T-helper 1 cell treated with Interleukin-12 subunit alpha and Interleukin-12 subunit beta and Interleukin-4 antibody, amounts not matched to agents 30 ng/mL and 1 ng/mL, for 36 hours (primary cell): ENCODE data around the gene ACSL5. TPM values are rescaled to one million over a fixed set of nuclear protein-coding genes. Genes with fewer than 3 reads are reported as not detected.
"Not testable (repeated sequence)": the region's sequence is repeated elsewhere in the genome, so short reads cannot be mapped to it uniquely, and the experiment has no call there.

Source experiments
- intact Hi-C: fragments of 100-400 bp; cut with micrococcal nuclease; formaldehyde crosslinking; loops from one replicate; pipeline ENCODE4 v1.15.1; 2024
- total RNA-seq: library from RNA; stranded (reverse); gene quantifications from 2 replicates; pipeline ENCODE4 v1.2.3, GENCODE V29; 2022

ACSL5 gene
- total RNA-seq, 1 donor from 2014 or later: 70.9 TPM

DNA sequence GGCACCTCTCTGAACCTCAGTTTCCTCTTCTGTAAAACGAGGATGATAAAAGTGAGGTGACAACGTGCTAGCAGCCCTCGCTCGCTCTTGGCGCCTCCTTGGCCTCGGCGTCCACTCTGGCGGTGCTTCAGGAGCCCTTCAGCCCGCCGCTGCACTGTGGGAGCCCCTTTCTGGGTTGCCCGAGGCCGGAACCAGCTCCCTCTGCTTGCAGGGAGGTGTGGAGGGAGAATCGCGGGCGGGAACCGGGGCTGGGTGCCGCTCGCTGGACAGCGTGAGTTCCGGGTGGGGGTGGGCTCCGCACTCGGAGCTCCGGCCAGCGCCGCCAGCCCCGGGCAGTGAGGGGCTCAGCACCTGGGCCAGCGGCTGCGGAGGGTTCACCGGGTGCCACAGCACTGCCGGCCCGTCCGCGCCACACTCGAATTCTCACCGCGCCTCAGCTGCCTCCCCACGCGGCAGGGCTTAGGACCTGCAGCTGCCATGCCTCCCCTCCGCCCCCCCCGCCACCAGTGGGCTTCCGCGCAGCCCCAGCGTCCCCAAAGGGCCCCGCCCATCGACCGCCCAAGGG is 24.3 kb upstream of the ACSL5 start:
- intact Hi-C loops: no loop called here

DNA sequence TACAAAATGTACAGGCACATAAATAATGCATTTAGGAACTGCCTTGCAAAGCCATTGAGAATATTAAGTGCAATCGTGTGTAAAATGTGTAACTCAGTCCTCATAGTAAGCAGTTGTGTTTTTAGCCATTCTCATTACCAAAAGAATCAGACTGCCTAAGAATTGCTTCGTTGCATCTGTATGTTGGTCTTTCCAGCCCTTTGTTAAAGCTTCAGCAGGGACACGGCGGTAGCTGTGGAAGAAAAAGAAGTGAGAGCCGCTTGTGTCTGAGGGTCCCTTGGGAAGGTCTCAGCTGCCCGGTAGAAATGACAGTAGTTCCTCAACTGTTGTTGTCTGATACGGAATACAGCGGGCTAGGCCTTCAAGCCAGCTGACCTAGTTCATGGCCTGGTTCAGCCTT is 22.8 kb upstream of the ACSL5 start:
- intact Hi-C loops: no loop called here

DNA sequence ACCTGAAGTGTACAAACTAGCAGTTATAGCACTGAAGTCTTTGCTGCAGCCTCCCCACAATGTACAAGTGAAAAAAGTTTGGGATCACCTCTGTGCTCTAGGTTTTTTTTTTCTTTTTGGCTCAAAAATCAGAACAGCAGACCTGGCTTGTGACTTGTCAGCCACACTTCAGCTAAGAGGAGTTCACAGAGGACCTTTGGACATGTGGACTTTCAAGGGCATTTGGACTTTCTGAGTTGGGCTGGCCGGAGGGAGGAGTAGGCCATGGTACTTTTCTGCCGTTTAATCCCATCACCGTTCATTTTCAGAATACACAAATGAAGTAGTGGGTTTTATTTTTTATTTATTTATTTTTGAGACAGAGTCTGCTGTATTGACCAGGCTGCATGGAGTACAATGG is 21.9 kb upstream of the ACSL5 start:
- intact Hi-C loops: no loop called here

DNA sequence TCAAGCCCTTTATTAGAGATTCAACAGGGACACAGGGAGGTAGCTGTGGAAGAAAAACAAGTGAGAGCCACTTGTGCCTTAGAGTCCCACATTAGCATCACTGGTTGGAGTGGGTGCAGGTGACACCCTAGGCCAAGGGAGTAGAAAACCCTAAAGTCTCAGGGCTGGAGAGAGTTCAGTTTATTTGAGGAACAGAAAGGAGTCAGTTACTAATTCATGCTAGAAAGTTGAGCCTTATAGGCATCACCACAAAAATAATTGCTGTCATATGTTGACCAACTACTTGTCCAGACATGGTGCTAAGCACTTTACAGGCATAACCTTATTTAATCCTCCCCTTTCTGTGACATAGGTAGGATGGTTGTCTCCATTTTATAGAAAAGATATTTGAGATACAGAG is 20.9 kb upstream of the ACSL5 start:
- intact Hi-C loops: no loop called here

DNA sequence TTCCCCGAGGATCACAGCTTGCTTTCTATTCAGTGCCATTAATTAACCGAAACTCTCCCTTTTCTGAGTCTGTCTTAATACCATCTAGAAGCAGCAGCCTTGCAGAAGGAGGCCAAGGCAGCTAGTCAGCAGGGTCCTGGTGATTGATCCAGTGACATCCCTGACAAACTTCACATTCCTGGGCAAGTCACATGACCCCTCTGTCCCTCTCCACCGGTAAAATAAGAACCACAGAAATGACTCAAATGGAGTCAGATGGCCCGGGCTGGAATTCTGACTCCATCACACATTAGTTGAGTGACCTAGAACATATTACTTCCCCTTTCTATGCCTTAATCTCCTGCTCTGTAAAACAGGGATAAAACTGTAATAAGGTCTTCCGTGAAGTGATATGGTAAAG is 17.2 kb upstream of the ACSL5 start:
- intact Hi-C loops: no loop called here

DNA sequence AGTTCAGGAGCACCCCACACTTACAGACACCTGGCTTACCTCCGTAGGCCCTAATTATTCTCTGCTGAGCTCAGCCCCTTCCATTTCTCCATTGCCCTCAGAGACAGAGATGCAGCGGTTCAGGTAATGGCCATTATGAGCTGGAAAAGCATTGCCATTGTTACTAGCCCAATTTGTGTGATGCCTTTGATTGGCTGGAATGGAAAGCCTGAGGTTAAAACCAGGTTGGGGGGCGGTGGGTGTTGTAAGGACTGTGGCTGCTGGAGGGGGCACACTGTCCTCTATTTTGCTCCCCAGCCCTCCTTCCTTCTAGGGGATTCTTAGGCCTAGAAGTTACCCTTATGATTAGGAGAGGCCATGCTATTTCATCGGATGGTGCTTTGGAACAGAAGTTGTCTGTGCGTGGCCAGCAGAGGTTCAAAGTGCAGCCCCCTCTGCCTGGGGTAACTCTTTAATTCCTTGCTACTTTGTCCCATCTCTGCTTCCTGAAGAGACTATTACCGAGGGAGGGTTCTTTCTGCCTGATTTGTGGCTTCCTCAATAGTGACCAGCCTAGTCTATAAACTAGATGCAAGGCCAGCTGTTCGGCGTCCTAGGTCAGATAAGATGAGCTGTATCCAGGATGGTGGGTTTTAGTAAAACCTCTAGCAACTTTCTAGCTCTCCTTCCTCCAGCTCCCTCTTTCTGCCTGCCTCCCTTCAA is 14.2 kb upstream of the ACSL5 start:
- intact Hi-C loops: no loop called here

DNA sequence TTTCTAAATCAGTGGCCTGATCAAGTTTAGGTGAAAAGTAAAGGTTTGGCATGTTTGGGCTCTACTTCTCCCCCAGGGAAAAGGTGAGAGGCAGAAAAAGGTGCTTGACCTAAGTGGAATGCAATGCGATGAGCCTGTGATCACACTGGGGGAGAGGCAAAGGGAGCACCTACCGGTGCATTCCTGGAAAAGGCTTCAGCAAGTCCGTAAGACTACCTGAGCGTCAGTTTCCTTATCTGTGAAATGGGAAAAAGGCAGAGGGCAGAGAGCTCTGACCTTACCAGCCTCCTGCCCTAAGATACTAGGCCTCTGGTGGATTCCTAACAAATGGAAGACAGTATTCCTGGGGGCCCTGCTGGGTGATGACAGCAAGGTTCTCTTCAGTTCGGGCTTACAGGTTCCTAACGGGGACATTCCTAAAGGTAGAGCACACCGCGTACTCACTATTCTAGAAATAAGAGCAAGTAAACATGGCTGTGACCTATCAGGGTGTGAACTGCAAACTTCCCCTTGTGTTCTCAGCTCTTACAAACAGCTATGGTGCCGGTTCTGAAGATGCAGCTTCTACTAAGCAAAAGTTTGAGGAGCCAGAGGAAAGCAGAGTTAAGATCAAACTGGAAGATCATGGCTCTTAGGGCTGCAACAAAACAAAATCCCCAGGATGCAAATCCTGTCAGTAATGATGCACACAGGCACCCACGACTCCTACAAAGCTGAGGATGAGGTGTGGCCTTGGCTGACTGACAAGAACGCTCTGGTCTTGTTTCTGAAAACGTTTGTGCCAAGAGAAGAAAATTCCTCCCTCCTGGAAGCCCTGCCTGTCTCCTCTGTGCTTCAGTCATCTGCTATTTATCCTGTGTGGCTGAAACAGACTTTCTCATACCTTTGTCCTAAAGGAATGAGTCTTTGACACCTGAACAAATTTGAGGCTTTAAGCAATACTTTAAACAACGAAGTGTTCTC is 13.3 kb upstream of the ACSL5 start:
- intact Hi-C loops: no loop called here

DNA sequence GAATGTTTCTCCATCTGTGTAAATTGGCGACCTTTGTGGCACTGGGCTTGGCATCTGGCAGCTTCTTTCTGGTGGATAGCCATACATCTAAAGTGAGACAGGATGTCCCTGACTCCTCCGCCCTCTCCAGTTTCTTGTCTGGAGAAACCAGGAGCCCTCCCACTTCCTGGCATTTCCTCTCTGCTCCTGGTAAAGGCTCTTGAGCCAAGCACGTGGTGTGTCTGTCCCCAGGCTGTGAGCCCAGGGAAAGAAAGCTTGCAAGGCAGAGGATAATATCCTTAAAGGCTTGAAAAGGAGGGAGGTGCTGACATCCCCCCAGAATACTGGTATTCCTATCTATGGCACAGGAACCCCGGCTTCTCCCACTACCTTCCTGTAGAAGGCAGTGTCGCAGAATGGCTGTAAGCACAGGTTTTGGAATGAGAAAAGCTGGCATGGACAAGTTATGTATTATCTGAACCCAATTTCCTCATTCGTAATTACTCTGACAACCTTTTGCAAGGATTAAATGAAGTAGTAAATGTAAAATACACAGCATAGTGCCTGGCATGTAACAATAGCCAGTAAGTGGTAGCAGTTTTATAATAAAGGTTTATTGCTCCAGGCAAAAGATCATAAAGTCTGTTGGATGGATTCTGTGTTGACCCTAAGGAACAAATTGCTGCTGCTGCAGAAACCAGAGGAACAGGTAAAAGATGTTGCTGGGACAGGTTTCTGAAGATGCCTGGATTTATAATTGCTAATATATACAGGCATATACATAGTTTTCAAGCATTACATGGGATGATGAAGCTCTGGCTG is 11.8 kb upstream of the ACSL5 start:
- intact Hi-C loops: no loop called here

DNA sequence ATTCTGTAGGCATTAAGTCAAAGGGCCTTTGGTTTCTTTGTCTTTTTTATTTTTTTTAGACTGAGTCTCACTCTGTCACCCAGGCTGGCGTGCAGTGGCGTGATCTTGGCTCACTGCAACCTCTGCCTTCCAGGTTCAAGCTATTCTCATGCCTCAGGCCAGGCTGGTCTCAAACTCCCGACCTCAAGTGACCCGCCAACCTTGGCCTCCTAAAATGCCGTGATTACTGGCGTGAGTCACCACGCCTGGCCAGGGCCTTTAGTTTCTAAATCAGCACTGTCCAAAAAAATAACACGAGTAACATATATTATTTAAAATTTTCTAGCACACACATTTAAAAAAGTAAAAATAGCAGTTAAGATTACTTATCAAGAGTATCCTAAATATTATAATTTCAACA is 11.1 kb upstream of the ACSL5 start:
- intact Hi-C loops: no loop called here

DNA sequence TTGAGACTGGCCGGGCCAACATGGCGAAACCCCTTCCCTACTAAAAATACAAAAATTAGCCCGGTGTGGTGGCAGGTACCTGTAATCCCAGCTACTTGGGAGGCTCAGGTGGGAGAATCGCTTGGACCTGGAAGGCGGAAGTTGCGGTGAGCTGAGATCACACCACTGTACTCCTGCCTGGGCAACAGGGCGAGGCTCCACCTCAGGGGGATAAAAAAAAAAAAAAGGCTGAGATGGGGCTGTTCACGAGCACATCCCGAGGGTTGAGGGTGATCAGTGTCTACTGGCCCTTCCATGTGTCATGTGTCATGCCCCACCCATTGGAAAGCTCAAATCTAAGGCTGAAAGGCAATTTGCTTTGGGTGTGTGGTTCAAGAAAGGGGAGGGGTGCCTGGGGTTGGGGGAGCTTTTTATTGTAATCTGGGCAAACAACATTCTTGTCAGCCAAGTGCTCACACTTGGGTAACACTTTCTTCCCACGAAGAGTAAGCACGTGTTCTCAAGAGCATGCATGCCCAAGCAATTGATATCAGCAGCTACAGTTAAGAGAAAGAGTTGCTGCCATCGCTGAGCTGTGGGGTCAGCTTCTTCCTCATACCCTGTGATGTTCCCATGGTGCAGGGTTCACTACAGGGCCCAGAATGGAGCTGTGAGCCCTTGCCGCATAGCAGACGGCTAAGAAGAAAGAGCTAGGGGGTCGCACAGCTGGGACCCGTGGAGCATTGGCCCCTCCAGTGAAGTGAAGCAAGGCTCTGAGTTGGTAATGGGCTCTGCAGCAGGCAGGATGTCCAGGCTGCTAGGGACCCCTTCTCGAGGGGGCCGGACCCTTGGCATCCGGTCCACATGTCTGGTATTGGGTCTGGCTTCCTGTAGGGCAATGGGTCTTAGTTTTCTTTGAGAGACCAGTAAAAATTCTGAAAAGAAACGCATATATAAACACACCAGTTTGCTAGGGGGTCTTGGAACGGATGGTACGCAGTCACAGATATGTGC is 9.9 kb upstream of the ACSL5 start:
- intact Hi-C loops: no loop called here

DNA sequence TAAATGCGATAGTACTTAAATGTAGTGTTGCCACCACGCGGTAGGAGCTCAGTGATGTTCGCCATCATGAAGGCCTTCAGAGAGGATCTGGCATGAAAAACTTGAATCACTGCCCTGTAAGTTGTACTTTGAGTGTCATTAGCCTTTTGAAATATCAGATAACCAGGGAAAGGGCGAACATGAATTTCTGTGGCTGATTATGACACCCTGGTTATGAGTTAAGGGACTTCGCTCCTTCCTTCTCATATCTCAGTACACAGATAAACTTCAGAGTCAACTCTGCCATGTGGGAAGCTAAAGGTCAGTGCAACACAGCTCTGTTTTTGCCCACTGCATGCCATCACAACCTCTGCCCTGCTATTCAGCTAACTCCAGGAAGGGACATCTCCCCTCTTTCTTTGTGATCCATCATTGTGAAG is 8.9 kb upstream of the ACSL5 start:
- intact Hi-C loops: no loop called here

DNA sequence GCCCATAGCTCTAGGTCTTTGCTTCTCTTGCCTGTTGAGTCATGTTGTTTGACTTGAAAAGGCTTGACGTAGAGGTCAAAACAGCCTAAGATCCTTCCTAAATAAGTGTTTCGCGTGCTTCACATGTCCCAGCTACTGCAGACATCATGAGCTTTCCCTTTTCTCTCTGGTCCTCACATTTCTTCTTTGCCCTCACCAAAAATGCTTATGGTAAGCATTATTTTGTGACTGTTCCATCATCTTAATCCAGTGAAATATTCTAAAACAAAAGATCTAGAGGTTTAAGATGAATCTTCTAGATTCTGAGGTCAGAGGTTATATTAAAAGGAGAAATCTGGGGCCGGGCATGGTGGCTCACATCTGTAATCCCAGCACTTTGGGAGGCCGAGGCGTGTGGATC is 8.5 kb upstream of the ACSL5 start:
- intact Hi-C loops: no loop called here

DNA sequence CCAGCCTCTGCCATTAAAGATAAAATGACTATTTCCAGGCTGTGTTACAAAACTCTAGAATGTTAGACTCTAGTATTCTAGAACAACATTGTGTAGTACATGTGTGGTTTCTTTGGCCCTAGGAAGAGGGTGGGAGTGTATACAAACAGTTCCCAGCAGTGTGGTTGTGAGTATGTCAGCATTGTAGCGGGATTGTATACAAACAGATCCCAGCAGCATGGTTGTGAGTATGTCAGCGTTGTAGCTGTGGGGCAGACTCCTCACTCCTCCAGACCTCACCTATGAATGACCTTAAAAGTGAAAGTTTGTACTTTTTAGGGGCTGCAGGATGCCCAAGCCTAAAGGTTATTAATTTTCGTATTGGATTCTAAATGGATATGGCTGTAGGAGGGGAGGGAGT is 6.9 kb upstream of the ACSL5 start:
- intact Hi-C loops: no loop called here

DNA sequence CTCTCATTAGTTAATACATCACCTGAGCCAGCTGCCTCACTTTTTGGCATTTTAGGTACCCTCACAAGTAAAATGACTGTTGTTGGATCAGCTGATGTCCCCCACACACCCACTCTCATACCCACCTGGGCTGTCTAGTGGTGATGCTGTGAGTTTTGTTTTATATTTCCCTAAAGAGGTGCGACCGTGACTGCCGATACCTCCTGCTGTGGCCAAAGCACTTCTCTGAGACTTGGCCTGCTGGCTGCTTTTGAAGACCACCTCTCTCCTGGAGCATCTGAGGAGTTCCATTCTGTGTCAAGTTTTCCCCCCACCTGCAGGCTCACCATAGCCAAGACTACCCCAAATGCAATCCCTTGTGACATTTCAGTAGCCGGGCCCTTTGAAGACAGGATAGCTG is 6.4 kb upstream of the ACSL5 start:
- intact Hi-C loops: no loop called here

DNA sequence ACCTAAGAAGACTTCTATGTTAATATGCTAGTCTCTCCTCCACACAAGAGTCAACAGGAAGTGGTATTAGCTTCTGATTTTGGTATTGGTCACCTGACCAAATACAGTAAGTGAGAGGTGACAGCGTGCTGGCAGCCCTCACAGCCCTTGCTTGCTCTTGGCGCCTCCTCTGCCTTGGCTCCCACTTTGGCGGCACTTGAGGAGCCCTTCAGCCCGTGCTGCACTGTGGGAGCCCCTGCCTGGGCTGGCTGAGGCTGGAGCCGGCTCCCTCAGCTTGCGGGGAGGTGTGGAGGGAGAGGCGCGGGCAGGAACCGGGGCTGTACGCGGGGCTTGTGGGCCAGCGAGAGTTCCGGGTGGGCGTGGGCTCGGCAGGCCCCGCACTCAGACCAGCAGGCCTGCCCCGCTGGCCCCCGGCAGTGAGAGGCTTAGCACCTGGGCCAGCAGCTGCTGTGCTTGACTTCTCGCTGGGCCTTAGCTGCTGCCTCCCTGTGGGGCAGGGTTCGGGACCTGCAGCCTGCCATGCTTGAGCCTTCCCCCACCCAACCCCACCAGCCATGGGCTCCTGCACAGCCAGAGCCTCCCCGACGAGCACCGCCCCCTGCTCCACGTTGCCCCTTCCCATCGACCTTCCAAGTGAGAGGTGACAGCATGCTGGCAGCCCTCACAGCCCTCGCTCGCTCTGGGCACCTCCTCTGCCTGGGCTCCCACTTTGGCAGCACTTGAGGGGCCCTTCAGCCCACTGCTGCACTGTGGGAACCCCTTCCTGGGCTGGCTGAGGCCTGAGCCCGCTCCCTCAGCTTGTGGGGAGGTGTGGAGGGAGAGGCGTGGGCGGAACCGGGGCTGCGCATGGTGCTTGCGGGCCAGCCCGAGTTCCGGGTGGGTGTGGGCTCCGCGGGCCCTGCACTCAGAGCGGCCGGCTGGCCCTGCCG is 4.2 kb upstream of the ACSL5 start:
- intact Hi-C loops: no loop called here

DNA sequence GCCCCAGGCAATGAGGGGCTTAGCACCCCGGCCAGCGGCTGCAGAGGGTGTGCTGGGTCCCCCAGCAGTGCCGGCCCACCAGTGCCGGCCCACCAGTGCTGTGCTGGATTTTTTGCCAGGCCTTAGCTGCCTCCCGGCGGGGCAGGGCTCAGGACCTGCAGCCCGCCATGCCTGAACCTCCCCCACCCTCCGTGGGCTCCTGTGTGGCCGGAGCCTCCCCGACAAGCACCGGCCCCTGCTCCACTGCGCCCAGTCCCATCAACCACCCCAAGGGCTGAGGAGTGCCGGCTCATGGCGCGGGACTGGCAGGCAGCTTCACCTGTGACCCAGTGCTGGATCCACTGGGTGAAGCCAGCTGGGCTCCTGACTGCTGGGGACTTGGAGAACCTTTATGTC is 3.5 kb upstream of the ACSL5 start:
- intact Hi-C loops: no loop called here

DNA sequence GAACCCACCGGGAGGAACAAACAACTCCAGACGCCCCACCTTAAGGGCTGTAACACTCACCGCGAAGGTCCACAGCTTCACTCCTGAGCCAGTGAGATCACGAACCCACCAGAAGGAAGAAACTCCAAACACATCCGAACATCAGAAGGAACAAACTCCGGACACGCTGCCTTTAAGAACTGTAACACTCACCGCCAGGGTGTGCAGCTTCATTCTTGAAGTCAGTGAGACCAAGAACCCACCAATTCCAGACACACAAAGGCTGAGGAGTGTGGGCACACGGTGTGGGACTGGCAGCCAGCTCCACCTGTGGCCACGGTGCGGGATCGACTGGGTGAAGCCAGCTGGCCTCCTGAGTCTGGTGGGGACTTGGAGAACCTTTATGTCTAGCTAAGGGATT is 2.6 kb upstream of the ACSL5 start:
- intact Hi-C loops: not testable (repeated sequence)

DNA sequence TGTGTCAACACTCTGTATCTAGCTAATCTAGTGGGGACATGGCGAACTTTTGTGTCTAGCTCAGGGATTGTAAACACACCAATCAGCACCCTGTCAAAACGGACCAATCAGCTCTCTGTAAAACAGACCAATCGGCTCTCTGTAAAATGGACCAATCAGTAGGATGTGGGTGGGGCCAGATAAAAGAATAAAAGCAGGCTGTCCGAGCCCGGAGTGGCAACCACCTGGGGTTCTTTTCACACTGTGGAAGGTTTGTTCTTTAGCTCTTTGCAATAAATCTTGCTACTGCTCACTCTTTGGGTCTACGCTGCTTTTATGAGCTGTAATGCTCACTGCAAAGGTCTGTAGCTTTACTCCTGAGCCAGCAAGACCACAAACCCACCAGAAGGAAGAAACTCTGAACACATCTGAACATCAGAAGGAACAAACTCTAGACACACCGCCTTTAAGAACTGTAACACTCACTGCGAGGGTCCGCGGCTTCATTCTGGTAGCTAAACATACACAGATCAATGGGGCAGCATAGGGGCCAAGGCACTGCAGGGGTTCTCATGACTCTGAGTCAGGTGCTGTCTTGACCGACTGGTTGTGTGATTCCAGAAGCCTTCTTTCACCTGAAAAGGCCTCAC is 1.6 kb upstream of the ACSL5 start:
- intact Hi-C loops: not testable (repeated sequence)
